SK-N-SH treated with all-trans-retinoic acid at 6 μM for 48 hours (cell line): ENCODE results near the gene MRAP.
"Not testable (repeated sequence)": the region's sequence is repeated elsewhere in the genome, so short reads cannot be mapped to it uniquely, and the experiment has no call there.

Source experiments
- ATAC-seq: fragments of 200-7000 bp; cut with Tn5 transposase; 3 replicates; pipeline ENCODE4 v1.9.1; 2020; ENCODE audit warnings: mild to moderate bottlenecking, moderate library complexity
- ARNTL ChIP-seq: fragments of 450-650 bp; formaldehyde crosslinking; IDR thresholded peaks from 2 replicates; pipeline ENCODE4 v1.5.0; 2020; ENCODE audit warnings: low read depth, mild to moderate bottlenecking, moderate library complexity, borderline replicate concordance
- BACH2 ChIP-seq: fragments of 250-450 bp; sonication (Bioruptor Pico); IDR thresholded peaks from 2 replicates; pipeline ENCODE4 v1.9.0; 2021; ENCODE audit warnings: mild to moderate bottlenecking, borderline replicate concordance
- CREB5 ChIP-seq: fragments of 250-450 bp; sonication (Bioruptor Pico); IDR thresholded peaks from 2 replicates; pipeline ENCODE4 v1.5.1; 2020; ENCODE audit warnings: low read depth, mild to moderate bottlenecking, moderate library complexity
- CSDC2 ChIP-seq: fragments of 250-450 bp; sonication (Bioruptor Pico); IDR thresholded peaks from 2 replicates; pipeline ENCODE4 v1.5.0; 2020; ENCODE audit warnings: mild to moderate bottlenecking, moderate library complexity
- ISL1 ChIP-seq: fragments of 250-450 bp; sonication (Bioruptor Pico); IDR thresholded peaks from 2 replicates; pipeline ENCODE4 v2.1.2; 2022; ENCODE audit warnings: mild to moderate bottlenecking, moderate library complexity
- PPARA ChIP-seq: fragments of 250-450 bp; sonication (Bioruptor Pico); IDR thresholded peaks from 2 replicates; pipeline ENCODE4 v1.5.0; 2020; ENCODE audit warnings: mild to moderate bottlenecking, borderline replicate concordance
- RARB ChIP-seq: fragments of 250-450 bp; sonication (Bioruptor Pico); IDR thresholded peaks from 2 replicates; pipeline ENCODE4 v1.8.0; 2021; ENCODE audit warnings: mild to moderate bottlenecking, moderate library complexity
- SNAI2 ChIP-seq: fragments of 250-450 bp; sonication (Bioruptor Pico); IDR thresholded peaks from 2 replicates; pipeline ENCODE4 v1.5.0; 2020; ENCODE audit warnings: mild to moderate bottlenecking, moderate library complexity
- TCF4 ChIP-seq: fragments of 250-450 bp; sonication (Bioruptor Pico); IDR thresholded peaks from 2 replicates; pipeline ENCODE4 v1.8.0; 2021; ENCODE audit warnings: mild to moderate bottlenecking, moderate library complexity, borderline replicate concordance
- TOX ChIP-seq: fragments of 250-450 bp; sonication (Bioruptor Pico); IDR thresholded peaks from 2 replicates; pipeline ENCODE4 v1.8.0; 2021; ENCODE audit warnings: mild to moderate bottlenecking, moderate library complexity, borderline replicate concordance
- TSHZ2 ChIP-seq: fragments of 250-450 bp; sonication (Bioruptor Pico); IDR thresholded peaks from 2 replicates; pipeline ENCODE4 v1.5.0; 2020; ENCODE audit warnings: mild to moderate bottlenecking, moderate library complexity
- ZC3H10 ChIP-seq: fragments of 250-450 bp; sonication (Bioruptor Pico); IDR thresholded peaks from 2 replicates; pipeline ENCODE4 v1.5.1; 2021; ENCODE audit warnings: mild to moderate bottlenecking, moderate library complexity
- ZFP3 ChIP-seq: fragments of 250-450 bp; sonication (Bioruptor Pico); IDR thresholded peaks from 2 replicates; pipeline ENCODE4 v1.5.0; 2020; ENCODE audit warnings: mild to moderate bottlenecking, moderate library complexity
- ZFP30 ChIP-seq: fragments of 450-650 bp; formaldehyde crosslinking; IDR thresholded peaks from 2 replicates; pipeline ENCODE4 v1.5.0; 2022; ENCODE audit warnings: mild to moderate bottlenecking, moderate library complexity
- ZNF565 ChIP-seq: fragments of 450-650 bp; formaldehyde crosslinking; conservative IDR thresholded peaks from 2 replicates; pipeline ENCODE4 v1.5.0; 2020; ENCODE audit warnings: low read depth, mild to moderate bottlenecking, moderate library complexity
- ZNF8 ChIP-seq: fragments of 450-650 bp; formaldehyde crosslinking; IDR thresholded peaks from 2 replicates; pipeline ENCODE4 v1.5.0; 2020; ENCODE audit warnings: mild to moderate bottlenecking, moderate library complexity
- TF ChIP-seq, protein P1 (sequence below): fragments of 250-450 bp; sonication (Bioruptor Pico); IDR thresholded peaks from 2 replicates; pipeline ENCODE4 v1.5.1; 2021; ENCODE audit warnings: mild to moderate bottlenecking, moderate library complexity
- TF ChIP-seq, protein P2 (sequence below): fragments of 250-450 bp; sonication (Bioruptor Pico); IDR thresholded peaks from 2 replicates; pipeline ENCODE4 v1.8.0; 2020; ENCODE audit warnings: mild to moderate bottlenecking, moderate library complexity, borderline replicate concordance
- TF ChIP-seq, protein P3 (sequence below): fragments of 250-450 bp; sonication (Bioruptor Pico); IDR thresholded peaks from 2 replicates; pipeline ENCODE4 v1.8.0; 2021; ENCODE audit warnings: low read depth, mild to moderate bottlenecking, moderate library complexity, borderline replicate concordance

The MRAP gene

DNA sequence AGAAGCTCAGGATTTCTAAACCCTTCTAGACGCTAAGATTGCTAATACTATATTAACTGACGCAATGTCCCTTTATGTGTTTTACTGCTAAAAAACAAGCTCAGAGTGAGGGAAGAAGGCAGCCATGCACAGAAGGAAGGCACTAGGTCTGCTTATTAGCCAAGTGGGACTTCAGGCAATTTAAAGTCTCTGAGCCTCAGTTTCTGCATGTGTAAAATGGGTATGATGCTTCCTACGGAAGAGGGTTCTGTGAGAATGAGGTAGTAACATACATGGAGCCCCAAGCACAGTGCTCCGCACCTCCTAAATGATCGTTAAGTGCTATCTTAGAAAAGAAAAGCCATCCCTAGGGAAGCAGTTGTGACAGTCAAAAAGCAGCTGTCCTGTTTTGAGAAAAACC is 36.7 kb upstream of the MRAP start (continued):
- no peak for TF ChIP-seq TOX (CRISPR knock-in tag)
- TF ChIP-seq CSDC2, result no peak
- TF ChIP-seq ISL1 (CRISPR knock-in tag), result no peak
- TF ChIP-seq BACH2, result no peak
- no peak for TF ChIP-seq ZNF8 (CRISPR knock-in tag)
- TF ChIP-seq, protein P1, sequence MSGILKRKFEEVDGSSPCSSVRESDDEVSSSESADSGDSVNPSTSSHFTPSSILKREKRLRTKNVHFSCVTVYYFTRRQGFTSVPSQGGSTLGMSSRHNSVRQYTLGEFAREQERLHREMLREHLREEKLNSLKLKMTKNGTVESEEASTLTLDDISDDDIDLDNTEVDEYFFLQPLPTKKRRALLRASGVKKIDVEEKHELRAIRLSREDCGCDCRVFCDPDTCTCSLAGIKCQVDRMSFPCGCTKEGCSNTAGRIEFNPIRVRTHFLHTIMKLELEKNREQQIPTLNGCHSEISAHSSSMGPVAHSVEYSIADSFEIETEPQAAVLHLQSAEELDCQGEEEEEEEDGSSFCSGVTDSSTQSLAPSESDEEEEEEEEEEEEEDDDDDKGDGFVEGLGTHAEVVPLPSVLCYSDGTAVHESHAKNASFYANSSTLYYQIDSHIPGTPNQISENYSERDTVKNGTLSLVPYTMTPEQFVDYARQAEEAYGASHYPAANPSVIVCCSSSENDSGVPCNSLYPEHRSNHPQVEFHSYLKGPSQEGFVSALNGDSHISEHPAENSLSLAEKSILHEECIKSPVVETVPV (CRISPR knock-in tag), result no peak
- TF ChIP-seq ARNTL (CRISPR knock-in tag), result no peak
- no peak for TF ChIP-seq ZFP3

DNA sequence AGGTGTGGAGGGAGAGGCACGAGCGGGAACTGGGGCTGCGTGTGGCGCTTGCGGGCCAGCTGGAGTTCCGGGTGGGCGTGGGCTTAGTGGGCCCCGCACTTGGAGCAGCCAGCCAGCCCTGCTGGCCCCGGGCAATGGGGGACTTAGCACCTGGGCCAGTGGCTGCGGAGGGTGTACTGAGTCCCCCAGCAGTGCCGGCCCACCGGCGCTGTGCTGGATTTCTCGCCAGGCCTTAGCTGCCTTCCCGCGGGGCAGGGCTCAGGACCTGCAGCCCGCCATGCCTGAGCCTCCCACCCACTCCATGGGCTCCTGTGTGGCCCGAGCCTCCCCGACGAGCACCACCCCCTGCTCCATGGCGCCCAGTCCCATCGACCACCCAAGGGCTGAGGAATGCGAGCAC is 33.3 kb upstream of the MRAP start:
- ATAC-seq, result not testable (repeated sequence)

- no peak for TF ChIP-seq ZNF8 (CRISPR knock-in tag)
- no peak for TF ChIP-seq CREB5 (CRISPR knock-in tag)
- no peak for TF ChIP-seq ARNTL (CRISPR knock-in tag)
- TF ChIP-seq SNAI2 (CRISPR knock-in tag), result no peak
- no peak for TF ChIP-seq PPARA
- no peak for TF ChIP-seq ZFP30
- TF ChIP-seq BACH2, result no peak
- TF ChIP-seq CSDC2, result no peak
- no peak for TF ChIP-seq ZFP3
- no peak for TF ChIP-seq TCF4 (CRISPR knock-in tag)
- no peak for TF ChIP-seq ZC3H10 (CRISPR knock-in tag)
- TF ChIP-seq TOX (CRISPR knock-in tag), result no peak
- TF ChIP-seq, protein P2, sequence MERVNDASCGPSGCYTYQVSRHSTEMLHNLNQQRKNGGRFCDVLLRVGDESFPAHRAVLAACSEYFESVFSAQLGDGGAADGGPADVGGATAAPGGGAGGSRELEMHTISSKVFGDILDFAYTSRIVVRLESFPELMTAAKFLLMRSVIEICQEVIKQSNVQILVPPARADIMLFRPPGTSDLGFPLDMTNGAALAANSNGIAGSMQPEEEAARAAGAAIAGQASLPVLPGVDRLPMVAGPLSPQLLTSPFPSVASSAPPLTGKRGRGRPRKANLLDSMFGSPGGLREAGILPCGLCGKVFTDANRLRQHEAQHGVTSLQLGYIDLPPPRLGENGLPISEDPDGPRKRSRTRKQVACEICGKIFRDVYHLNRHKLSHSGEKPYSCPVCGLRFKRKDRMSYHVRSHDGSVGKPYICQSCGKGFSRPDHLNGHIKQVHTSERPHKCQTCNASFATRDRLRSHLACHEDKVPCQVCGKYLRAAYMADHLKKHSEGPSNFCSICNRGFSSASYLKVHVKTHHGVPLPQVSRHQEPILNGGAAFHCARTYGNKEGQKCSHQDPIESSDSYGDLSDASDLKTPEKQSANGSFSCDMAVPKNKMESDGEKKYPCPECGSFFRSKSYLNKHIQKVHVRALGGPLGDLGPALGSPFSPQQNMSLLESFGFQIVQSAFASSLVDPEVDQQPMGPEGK, result no peak
- TF ChIP-seq ZNF565 (CRISPR knock-in tag), result no peak
- TF ChIP-seq, protein P1 (CRISPR knock-in tag), result no peak
- no peak for ATAC-seq
These were observed 27.9 kb upstream of the MRAP start for GRCh38 chr21:32270748-32271147.

GRCh38 chr21:32276671-32277070 is 22.0 kb upstream of the MRAP start:
- ATAC-seq, result no peak
- TF ChIP-seq RARB (CRISPR knock-in tag) (no peak), BACH2 (no peak), TSHZ2 (CRISPR knock-in tag) (no peak), SNAI2 (CRISPR knock-in tag) (no peak), CSDC2 (no peak)
- TF ChIP-seq, protein P3, sequence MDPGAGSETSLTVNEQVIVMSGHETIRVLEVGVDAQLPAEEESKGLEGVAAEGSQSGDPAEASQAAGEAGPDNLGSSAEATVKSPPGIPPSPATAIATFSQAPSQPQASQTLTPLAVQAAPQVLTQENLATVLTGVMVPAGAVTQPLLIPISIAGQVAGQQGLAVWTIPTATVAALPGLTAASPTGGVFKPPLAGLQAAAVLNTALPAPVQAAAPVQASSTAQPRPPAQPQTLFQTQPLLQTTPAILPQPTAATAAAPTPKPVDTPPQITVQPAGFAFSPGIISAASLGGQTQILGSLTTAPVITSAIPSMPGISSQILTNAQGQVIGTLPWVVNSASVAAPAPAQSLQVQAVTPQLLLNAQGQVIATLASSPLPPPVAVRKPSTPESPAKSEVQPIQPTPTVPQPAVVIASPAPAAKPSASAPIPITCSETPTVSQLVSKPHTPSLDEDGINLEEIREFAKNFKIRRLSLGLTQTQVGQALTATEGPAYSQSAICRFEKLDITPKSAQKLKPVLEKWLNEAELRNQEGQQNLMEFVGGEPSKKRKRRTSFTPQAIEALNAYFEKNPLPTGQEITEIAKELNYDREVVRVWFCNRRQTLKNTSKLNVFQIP (CRISPR knock-in tag), result no peak
- TF ChIP-seq, protein P2, result no peak
